LHCN-M2 (cell line): ENCODE measurements around the gene DCHS2. TPM values are rescaled to one million over a fixed set of nuclear protein-coding genes. Genes with fewer than 3 reads are reported as not detected.

Experiments used
- DNase-seq: peaks from one replicate; pipeline ENCODE4 v3.0.0-alpha.2; 2012; ENCODE audit warnings: low read depth
- total RNA-seq: library from RNA; depleted of rRNA; stranded (reverse); fragments of >200 nt; gene quantifications from 2 replicates; pipeline ENCODE4 v1.2.3, GENCODE V29; 2014

The DCHS2 gene
- total RNA-seq, 1 experiment from 2014 or later: not detected

DNA sequence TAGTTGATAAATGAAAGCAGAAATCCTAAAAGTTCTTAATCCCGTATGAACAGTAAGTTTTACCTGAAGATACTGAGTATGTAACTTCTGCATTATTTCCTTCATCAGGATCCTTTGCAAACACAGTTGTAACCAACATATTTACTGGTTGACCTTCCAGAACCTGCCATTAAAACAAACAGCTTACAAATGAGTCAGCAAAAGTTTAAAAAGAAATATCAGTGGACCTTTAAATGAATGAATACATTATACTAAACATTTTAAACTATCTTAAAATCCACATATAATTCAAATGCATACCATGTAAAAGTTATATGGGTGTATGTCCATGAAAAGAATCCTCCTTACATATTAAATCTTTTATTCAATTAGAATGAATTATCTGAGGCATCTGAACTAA, 163.6 kb downstream of the DCHS2 start:
- DNase-seq: no peak

DNA sequence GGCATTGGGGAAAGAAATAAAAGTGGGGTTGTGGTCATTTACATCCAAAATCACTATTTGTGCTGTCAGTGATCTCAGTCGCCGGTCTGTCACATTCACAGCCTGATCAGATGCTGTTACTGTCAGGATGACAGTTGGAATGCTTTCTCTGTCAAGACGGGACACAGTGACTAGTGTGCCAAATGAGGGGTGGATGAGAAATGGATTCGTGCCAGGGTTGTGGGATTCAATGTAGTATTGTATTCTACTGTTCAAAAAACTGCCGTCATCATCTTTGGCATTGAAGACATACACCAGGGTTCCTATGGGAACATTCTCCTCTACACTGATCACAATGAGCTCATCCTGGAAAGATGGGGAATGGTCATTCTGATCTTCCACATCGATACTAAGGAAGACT, 171.1 kb downstream of the DCHS2 start:
- DNase-seq: no peak

GRCh38 chr4:154319736-154320135, 171.9 kb downstream of the DCHS2 start:
- no peak for DNase-seq

GRCh38 chr4:154317201-154317999, 174.2 kb downstream of the DCHS2 start:
- no peak for DNase-seq

DNA sequence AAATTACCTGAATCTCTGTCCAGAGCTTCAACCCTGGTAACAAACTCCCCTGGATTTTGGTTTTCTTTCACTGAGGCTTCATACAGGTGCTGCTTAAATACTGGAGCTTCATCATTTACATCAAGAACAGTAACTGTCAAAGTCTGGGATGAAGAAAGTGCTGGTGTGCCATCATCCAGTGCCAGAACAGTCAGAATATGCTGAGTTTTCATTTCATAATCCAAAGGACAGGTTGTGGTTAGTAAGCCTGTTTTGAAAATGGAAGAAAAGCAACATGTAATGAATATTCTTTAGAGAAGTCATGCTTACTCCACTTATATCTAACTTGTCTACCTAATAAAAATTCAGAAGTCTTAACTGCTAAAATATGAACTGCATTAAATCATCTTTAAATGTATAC, 175.9 kb downstream of the DCHS2 start:
- DNase-seq: no peak

- peak; percentile 66 for DNase-seq
Observed at GRCh38 chr4:154314248-154314647, 177.4 kb downstream of the DCHS2 start.

DNA sequence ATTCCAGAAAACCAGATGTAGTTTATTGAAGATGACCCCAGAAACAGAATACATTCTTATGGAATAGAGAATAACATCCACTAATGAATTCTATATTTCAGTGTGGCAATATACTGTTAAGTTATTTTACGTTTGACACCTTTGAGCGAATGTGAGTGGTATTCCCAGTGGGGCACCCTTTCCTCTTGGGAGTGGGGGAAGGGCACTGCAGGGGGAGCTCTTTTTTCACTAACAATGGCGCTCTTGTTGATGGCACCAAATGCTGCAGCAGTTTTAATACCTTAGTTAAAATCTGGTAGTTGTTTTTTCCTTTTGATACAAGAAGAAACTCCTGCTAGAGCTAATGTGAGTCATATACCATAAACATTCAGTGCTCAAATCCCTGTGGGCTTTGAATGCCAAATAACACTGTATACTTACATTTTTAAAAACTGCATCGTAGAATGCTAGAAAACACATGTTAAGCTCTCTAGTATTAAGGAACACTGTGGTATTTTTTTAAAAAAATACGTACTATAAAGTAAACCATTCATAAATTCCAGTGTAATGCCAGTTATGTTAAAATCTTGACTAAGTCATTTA, 178.5 kb downstream of the DCHS2 start:
- peak; percentile 39 for DNase-seq

DNA sequence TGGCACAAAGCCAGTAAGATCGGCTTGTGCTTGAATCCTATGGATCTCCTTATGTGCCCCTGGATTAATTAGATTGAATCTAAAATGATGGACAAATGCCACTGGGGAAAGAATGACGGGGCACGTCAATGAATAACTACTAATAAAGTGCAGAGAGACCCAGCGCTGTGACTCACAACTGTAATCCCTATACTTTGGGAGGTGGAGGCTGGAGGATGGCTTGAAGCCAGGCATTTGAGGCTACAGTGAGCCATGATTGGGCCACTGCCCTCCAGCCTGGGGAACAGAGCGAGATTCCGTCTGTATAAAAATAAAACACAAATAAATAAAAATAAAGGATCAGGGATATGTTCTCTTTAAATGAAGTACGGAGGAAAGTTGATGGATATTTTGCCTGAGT, 179.4 kb downstream of the DCHS2 start:
- DNase-seq: no peak

DNA sequence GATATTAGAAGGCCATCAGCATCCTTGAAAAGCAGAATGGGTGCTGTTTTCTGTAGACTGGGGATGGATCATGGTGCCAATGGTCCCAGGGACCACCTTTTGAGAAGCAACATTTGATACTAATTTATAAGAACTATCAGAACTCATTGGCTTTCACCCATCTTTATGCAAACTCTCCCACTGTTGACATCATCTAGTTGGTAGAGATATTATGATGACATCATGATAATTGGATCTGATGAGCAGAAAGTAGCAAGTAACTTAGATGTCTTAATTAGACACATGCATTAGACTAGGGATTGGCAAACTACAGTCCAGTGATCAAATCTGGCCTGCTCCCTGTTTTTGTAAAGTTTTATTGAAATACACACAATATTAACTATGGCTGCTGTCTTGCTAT, 181.0 kb downstream of the DCHS2 start:
- DNase-seq: no peak

GRCh38 chr4:154308207-154308606, 183.4 kb downstream of the DCHS2 start:
- no peak for DNase-seq

DNA sequence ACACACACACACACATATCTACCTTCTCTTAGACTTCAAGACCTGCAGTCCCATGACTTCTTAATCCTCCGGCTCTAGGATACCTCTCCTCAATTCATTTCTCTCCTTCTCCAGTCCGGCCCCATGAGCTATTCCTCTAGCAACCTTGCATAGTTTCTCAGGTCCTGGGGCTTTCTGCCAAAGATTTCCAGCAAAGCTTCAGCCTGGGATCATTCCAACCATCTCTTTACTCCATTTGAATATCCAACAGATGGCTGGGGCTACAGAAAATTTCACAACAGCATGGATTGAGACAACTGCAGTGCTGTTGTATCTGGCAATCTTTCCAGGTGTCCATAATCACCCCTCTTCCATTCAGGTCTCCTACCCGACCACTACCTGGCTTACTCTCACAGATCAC, 184.1 kb downstream of the DCHS2 start:
- DNase-seq: no peak

DNA sequence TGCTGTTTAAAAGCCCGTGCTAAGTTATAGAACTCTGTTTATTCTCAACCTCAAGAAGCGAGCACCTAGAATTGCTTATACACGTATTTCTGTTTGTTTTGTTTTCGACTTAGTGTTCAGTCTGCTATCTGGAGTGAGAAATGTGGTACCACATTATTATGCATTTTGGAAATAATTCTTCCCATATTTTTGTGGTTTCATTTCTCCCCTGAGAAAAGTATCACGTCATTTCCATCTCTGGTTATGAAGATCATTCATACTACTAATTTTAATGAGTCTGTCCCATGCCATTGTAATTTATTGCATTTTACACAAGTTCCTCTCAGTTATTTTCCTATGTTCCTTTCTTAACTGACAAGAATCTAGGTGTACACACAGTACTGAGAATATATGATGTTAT, 186.0 kb downstream of the DCHS2 start:
- DNase-seq: no peak

GRCh38 chr4:154304679-154305078, 186.9 kb downstream of the DCHS2 start:
- no peak for DNase-seq

GRCh38 chr4:154294652-154295350, 196.8 kb downstream of the DCHS2 start:
- DNase-seq: no peak

DNA sequence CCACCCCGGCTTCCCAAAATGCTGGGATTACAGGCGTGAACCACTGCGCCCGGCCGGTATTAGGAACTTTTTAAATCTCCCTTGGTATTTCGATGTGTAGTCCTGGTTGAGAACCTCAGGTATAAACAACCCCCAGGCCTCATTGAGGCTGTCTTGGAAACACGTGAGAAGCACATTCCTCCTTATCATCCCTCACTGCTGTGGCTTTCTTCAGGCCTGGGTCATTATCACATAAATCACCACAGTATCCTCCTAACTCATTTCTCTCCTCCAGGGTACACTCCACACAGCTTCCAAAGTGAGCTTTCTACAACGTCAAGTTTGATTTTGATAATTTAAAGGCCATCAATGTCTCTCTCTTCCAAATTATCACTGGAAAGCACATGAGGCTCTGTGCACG, 198.2 kb downstream of the DCHS2 start:
- DNase-seq: no peak

GRCh38 chr4:154292589-154292988, 199.0 kb downstream of the DCHS2 start:
- DNase-seq: no peak

GRCh38 chr4:154277172-154277571, 214.4 kb downstream of the DCHS2 start:
- DNase-seq: no peak

- DNase-seq: no peak
Observed at GRCh38 chr4:154276496-154276895, 215.1 kb downstream of the DCHS2 start.

DNA sequence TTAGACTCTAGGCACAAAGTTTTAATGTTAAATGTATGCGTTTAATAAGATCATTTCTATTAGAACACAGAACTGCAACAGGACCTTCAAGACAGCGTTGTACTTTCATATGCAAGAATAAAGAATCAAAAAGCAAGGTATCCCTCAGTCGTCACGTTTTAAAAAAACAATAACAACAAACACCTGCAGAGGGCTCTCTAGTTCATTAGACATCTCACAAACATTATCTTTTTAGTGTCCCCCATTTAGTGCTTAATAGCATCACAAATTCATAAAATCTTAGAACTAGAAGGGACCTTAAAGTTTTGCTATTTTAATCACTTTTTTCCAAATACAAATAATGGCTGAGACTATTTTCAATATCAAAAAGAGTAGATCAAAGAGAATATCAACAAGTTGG, 236.6 kb downstream of the DCHS2 start:
- no peak for DNase-seq

GRCh38 chr4:154234576-154234975, 257.0 kb downstream of the DCHS2 start:
- no peak for DNase-seq

DNA sequence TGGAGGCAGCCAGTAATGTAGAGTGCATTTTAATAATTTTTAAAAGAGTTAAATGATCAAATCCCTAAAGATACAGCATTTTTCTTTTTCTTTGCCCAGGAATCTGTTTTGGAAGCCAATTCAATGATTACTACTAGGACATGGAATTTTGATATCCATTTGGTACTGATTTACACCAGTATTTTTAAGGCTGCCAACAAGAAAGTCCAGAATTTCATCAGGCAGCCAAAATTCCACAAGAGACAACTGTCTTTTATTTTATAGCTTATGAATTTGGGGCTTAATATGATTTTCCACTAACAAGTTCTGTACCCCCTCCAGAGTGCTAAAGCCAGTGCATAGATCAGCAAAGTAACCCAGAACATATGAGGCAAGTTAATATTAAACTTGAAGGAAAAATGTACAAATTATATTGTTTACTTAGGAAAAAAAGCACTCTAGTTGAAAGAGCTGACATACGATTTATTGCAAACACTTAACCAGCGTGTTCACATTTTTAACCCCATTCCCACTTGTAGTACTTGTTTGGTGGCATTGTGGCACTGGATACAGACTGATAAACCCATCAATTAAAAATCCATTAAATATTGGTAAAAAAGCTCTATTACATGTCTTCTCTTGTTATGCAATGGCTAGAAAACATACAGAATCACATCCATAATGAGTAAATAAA, 259.7 kb downstream of the DCHS2 start:
- DNase-seq: no peak

DNA sequence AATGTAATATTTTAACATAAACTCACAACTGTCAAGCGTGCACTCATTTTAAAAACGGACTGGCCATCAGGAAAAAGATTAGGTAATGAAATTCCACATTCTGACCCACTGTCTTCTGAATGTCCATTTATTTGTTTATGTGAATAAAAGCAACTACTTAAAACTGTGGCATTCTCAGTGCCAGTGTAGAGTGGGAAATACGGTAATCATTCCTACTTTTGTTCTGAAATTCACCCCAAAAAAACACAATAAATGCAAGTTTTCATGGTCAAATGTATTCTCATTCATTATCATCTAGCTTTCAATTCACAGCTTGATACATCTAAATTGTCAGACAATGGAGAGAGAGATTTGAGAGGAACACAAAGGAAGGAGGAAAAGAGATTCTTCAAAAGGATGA, 260.9 kb downstream of the DCHS2 start:
- DNase-seq: no peak
